Measurements from ENCODE around the gene SRBD1.
A peak's percentile ranks its signal among the peaks of the same experiment; 100 is the strongest.

Gene SRBD1, protein sequence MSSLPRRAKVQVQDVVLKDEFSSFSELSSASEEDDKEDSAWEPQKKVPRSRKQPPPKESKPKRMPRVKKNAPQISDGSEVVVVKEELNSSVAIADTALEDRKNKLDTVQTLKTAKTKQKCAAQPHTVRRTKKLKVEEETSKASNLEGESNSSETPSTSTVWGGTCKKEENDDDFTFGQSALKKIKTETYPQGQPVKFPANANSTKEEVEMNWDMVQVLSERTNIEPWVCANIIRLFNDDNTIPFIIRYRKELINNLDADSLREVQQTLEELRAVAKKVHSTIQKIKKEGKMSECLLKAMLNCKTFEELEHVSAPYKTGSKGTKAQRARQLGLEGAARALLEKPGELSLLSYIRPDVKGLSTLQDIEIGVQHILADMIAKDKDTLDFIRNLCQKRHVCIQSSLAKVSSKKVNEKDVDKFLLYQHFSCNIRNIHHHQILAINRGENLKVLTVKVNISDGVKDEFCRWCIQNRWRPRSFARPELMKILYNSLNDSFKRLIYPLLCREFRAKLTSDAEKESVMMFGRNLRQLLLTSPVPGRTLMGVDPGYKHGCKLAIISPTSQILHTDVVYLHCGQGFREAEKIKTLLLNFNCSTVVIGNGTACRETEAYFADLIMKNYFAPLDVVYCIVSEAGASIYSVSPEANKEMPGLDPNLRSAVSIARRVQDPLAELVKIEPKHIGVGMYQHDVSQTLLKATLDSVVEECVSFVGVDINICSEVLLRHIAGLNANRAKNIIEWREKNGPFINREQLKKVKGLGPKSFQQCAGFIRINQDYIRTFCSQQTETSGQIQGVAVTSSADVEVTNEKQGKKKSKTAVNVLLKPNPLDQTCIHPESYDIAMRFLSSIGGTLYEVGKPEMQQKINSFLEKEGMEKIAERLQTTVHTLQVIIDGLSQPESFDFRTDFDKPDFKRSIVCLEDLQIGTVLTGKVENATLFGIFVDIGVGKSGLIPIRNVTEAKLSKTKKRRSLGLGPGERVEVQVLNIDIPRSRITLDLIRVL

DNA sequence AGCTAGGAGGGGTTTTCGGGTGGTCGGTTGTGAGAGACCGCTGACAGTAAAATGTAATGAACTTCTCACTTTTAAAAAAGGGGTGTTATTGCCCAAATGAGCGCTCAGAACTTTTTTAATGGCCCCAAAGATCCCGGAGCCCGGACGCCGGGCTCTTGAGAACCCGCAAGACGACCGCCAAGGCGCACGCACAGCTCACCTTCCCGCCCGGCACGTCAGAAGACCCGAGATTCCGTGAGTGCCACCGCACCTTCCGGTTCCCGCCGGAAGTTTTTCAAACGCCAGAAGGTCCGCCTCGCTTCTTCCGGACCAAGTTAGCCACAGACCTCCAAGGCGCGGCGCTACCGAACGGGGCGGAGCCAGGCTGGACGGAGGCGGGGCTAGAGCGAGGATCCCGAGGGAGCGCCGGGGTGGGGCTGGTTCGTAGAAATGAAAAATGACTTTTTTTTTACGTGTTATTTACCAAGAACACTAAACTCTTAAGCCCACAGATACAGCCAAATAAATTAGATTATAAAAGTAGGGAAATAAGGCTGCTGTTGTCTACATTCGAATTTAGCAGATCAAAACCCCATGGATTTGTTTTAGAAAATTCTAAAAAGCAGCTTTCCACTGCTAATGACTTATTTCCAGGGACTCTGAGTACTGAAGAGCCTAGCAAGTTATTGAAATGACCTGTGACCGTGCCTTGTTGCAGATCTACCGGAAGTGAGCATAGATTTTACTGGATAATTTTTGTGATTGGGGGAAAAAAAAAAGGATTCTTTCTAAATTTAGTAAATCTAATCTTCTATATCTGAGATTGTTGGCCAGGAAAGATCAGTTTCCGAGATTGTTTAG is at the start of gene SRBD1:
Gene SRBD1 (minus strand): TSS at position 248 of the 840 bp plus-strand sequence. CDS start 5,826 bp downstream, outside the sequence.
- H3K4me3 ChIP-seq (ENCODE audit: low read depth, low read length), result peak within 1 kb of the TSS; percentile 76

DNA sequence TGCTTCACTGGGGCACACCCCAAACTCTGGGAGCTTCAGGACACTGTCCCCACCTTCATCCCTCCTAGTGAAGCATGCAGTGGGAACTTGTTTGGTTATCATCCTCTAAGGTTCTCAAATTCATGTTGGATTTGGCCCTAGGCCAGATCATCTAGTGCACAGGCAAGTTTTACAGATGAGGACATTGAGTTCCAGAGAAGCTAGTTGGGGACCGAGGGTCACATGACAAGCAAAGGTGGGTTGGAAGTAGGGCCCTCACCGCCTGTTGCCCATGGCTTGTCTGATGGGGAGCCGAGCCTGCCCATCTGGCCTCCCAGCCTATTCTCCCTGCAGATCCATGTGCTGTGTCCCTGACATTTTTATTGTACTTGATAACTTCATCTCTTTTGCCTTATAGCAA is 43.2 kb upstream of the SRBD1 start:
- no peak overlapping the region for H3K4me3 ChIP-seq (ENCODE audit: low read depth, low read length)

DNA sequence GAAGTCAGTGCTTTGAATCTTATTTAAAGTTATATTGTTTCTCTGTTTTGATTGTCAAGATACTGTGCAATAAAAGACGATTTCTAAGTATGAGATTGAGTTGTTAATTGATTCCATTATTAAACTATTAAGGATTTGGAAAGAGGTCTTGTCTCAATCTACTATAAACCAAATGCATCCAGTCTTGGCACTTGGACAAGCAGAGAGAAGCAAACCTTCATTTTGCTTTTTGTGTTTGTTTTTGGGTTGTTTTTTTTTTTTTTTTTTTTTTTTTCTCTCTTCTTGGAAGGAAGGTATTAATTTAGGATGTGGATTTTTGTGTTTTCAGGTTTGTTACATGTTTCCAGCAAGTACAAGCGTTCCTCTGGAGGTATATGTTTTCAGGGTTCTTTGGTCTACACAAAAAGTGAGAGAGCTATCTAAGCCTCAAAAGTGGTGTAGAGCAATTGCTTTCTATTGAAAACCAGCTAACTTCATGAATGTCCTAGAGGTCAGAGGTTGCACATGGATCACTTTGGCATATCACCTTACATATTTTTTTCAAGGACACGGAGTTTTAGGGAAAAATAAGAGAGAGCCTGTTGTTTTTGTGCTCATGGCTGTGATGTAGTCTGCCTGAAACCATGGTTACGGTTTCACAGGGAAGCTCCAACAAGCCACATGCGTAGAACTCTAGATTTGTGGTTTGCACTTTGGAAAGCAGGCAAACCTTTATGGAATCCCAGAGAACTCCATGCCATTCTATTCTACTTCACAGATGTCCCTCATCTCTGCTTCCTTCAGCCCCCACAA is 42.3 kb upstream of the SRBD1 start:
- no peak overlapping the region for H3K4me3 ChIP-seq (ENCODE audit: low read depth, low read length)

DNA sequence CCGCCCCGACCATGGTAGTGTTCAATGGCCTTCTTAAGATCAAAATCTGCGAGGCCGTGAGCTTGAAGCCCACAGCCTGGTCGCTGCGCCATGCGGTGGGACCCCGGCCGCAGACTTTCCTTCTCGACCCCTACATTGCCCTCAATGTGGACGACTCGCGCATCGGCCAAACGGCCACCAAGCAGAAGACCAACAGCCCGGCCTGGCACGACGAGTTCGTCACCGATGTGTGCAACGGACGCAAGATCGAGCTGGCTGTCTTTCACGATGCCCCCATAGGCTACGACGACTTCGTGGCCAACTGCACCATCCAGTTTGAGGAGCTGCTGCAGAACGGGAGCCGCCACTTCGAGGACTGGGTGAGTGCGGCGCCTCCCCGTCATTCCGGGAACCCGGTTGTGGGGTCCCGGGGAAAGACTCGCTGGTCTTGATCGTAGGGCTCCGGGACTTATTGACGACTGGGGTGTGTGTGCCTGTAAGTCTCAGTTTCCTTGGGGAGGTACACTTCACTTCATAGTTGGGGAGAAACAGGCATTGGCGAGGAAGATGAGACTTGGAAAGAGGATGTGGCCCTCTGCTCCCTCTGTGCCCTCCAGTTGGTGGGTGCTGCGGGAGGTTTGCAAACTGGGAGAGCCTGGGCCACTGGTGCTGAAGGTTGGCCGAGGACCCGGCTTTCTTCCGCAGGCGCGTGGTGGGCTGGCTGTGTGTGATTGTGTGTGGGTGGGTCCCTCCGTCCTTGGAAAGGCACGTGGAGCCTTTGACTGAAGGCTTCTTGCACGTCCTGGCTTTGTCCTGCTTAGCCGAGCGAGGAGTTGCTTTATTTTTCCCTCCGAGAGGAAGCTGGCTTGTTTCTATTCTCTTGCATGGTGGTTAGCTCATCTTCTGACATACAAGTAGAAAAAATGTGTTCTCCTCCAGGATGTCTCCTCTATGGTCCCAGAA is 41.3 kb upstream of the SRBD1 start:
- peak overlapping the region; percentile 60 for H3K4me3 ChIP-seq (ENCODE audit: low read depth, low read length)

DNA sequence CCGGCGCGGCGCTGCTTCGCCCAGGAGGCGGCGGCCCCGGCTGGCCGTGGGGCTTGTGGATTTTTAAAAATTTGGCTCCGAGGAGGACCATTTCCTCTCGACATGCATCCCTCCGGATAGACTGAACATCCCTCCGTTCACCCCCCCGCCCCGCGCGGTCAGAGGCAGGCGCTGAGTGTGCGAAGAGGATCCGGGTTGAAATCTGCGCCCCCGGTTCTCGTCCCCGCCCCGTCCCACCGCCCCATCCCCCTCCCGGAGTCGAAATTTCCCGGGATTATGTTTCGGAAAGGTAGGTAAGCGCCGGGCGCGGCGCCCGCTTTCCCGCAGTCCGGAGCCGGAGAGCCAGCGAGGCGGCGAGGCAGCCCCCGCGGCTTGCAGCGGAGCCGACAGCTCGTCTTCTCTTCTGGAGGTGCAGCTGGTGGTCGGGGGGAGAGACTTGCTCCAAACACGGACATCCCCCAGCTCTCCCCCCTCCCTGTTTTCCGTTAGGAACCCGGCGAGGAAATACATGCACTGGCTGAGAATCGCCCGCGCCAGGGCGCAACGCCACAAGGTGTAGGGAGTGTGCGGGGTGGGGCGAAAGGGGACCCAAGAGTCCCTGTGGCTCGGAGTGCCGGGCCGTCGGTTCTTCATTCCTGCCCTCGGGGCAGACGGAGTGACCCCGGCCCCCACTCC is 40.5 kb upstream of the SRBD1 start, which contains the start of gene PRKCE:
Gene PRKCE (plus strand): TSS at position 261 of the 675 bp plus-strand sequence.
- H3K4me3 ChIP-seq (ENCODE audit: low read depth, low read length), result peak within 1 kb of the TSS; percentile 60

DNA sequence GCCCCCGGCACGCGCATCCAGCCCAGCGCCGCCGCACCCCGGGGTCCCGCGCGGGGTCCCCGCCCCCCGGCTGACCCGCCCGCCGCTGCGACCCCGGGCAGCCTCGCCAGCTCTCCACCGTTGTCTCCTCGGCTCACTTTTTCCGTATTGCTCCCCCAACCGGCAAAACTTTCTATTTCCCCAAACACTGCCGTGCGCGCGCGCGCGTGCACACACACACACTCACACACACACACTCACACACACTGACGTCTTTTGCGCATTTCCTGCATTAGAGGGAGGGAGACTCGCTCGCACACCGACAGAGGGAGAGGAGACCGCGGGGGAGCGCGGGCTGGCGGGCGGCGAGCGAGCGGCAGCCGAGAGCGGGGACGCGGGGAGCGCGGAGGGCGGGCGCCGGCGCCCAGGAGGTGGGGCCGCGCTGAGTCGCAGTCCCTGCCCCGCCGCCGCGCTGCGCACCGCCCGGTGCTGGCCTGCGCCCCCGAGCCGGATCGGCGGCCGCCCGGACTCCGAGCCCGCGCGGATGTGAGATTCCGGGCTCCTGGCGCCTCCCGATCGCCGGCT is 39.9 kb upstream of the SRBD1 start:
- peak overlapping the region; percentile 60 for H3K4me3 ChIP-seq (ENCODE audit: low read depth, low read length)

DNA sequence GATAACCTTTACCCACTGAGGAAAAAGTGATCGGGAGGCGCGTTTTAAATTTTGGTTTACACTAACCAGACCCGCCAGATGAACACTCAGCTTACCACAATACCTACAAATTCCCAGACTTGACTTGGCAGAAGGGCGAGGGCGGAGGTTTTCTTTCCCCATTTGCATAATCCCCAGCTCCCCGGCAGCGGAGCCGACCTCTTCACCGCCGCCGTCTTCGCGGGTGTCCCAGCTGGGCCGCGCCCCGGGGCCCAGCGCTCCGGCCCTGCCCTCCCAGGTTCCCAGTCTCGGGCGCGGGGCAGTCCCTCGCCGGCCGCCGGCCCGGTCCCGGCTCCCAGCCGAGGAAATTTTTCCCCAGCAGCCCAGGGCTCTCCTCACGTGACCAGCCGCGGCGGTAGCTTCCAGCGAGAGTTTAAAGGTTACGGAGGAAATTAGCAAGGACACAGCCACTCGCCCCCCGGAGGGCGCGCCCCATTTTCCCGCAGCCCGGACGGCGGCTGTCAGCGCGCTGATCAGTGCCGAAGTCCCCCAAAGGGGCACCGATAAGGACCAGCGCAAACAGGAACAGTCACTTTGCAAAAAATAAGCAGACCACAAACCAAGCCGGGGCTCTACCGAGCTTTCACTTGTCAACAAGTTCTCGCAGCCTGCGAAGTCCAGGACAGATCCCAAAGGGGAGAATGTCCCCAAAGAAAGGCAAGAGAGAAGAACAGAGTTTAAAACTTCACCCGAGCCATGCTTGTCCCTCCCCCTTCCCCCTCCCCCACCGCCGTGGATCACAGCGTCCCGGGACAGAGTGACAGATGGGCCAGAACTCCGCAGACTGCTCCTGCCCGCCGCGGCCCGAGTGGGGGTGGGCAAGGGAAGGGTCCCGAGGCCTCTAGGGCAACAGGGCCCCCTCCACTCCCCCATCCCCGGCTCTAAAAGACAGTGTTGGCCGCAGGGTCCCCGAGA is 39.1 kb upstream of the SRBD1 start:
- H3K4me3 ChIP-seq (ENCODE audit: low read depth, low read length), result peak overlapping the region; percentile 60

DNA sequence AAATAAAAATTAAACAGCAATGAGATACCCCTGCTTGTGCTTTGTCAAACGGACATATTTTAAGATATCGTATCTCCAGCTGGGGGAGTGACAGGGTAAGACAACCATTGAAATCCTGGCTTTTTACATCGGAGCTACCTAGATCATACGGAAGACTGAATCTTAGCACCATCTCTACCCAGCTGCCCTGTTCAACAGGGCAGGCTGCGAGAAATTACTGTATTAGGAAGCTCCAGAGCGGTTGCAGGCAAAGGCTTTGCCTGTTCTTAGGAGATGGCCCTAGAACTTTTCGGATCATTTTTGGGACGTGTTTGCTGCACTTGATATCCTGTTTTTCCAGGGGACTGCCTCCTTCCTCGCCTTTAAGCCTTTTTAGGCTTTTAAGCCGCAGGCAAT is 38.4 kb upstream of the SRBD1 start:
- peak overlapping the region; percentile 60 for H3K4me3 ChIP-seq (ENCODE audit: low read depth, low read length)

DNA sequence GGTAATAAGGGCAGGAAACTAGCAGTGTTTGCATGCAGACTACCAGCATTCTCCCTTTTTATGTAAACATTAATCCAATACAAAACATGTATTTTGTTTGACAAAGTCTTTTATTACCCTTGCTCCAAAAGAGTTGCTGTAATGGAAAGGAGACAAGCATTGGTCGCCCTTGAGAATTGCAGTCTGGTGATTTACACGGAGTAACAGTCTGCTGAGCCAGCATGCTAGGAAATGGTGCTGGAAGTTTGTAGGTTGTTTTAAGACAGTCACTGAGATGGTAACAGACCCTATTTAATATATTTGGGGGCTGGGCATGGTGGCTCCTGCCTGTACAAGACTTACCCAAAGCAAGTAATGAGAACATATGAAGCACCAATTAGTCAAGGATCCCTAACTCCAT is 37.6 kb upstream of the SRBD1 start:
- H3K4me3 ChIP-seq (ENCODE audit: low read depth, low read length), result no peak overlapping the region

DNA sequence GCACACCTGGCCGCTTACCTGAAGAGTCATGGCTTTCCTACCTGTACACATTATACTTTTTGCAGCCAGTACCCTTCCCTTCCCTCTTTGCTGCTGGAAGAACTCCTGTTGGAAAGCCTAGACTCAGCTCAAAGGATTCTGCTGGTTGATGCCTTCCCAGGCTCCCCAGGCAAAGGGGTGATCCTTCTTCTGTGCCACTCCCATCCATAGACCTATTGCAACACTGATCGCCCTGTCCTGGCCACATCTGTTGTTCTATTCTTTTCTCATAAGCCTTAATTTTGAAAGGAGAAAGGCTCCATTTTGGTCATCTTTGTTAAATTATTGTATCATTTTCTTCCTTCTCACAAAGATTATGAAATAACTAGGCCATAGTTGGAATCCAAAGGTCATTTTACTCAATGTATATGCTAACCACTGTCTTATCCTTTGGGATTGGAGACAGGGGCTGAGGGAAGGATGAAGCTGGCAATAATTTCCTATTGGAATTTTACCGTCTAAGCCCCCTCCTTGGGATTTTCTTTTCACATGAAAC is 37.0 kb upstream of the SRBD1 start:
- H3K4me3 ChIP-seq (ENCODE audit: low read depth, low read length), result no peak overlapping the region

DNA sequence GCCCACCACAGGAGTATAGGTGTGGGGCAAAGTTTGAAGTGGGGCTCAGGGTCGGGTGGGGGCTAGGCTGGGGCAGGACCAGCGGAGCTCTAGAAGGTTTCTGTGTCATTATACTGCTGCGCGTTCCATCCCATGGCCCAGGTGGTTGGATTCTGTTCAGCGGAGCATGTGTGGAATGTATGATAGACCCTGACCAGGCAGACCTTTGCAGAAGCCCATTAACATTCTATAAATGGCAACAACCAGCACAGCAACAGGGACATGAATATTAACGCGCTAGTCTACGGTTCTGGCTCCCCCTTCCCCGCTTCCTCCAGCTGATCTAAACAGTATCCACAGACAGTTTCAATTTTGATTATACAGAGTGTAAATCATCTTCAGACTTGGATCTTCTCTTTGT is 36.3 kb upstream of the SRBD1 start:
- no peak overlapping the region for H3K4me3 ChIP-seq (ENCODE audit: low read depth, low read length)

DNA sequence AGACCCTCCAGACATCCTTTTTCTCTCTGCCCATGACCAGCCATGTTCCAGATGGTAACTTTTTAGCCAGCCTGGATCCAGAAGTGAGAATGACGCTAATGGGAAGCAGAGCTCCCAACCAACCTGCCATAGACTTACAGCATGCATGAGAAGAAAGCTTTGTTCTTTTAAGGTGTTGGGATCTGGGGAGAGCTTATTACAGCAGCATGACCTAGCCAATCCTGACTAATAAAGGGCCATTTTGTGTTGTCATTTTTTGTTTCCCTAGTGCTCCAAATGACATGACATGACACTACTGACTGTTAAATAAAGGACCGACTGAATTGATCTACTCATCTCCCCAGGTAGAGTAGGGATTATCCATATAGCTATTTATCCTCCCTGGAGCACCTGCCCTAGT is 35.2 kb upstream of the SRBD1 start:
- H3K4me3 ChIP-seq (ENCODE audit: low read depth, low read length), result no peak overlapping the region

DNA sequence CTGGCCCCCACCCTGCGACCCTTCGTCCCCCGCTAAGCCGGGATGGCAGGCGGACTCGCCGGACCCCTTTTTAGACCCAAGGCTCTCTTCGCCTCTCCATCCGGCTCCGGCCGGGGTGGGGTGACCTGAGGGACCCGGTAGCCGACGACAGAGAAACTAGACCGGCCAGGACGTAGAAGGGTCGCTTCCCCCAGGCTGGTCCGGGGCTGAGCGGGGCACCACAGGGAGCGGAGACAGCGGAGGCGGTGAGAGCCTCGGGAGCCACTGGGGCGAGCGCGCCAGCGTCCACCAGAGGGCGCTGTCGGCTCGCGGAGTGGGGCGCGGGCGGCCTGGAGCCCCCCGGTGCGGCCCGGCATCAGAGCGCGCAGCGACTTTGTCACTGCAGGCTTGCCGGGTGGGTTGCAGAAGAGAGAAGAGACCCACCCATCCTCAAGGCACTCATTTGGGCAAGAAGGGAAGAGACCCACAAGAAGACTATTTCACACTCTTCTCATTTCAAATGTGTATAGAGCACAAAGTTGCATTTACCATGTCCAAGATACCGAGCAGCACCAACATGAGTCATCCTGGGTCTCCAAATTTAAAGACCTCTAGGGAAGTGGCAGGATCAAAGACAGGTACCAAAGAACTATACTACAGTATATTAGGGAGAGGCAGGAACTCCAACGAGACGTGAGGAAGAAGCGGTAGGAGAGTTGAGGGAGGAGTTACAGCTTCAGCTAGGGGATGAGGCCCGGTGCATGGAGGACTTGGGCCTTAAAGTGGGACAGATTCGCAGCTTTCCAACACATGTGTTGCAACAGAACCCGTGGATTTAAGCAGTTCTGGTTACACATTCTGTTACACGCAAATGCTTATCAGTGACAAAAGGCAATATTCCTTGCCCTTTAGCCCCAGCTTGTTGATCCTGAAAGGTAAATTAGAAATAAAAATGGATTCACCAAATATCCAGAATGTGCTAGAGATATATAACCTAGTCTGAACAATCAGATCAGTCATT is 32.8 kb upstream of the SRBD1 start:
- H3K4me3 ChIP-seq (ENCODE audit: low read depth, low read length), result peak overlapping the region; percentile 21

DNA sequence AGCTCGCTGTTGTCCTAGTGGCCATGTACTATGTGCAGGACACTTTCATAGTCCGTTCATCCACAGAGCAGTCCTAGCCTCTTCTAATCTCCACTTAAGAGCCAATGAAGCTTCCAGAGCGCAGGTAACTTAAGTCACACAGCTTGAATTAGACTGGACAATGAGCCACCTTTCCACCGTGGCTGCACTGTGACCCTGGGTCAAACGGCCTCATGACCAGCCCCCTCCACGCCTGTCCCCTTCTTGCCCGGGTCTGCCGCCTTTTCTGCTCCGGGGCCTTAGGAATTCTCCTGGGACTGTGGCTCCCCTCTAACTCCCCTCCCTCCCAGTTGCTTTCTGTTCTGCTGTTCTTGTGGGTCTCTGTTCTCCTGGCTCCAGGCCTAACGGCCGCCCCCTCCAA is 32.0 kb upstream of the SRBD1 start:
- H3K4me3 ChIP-seq (ENCODE audit: low read depth, low read length), result peak overlapping the region; percentile 21

DNA sequence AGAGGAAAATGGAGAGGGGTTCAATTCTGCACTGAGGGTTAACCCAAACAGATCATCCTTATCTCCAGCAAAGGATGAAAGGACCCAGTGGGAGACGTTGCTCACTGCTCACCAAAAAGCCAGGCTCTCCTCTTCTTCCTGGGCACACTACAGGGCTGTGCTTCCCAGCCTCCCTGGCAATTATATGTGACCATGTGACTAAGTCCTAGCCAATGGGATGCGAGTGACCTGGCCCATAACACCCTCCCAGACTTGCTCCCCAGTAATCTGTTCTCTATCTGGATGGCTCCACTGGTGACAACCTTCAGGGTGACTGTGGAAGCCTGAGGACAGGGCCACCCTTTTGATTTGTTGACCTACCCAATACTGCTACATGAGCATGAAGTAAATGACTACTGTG is 29.5 kb upstream of the SRBD1 start:
- H3K4me3 ChIP-seq (ENCODE audit: low read depth, low read length), result no peak overlapping the region
